Colon (tissue), 2 donors: ENCODE measurements around the gene SPPL2A.
"Not testable (repeated sequence)": the region's sequence is repeated elsewhere in the genome, so short reads cannot be mapped to it uniquely, and the experiment has no call there.

Experiments used
- FAIRE-seq: peaks from 2 replicates; lab custom pipeline; 2012; peaks lifted over from hg19 to GRCh38; lab: Jason Lieb, UNC
- donor health status: control.
- donor health status: control.

The SPPL2A gene

DNA sequence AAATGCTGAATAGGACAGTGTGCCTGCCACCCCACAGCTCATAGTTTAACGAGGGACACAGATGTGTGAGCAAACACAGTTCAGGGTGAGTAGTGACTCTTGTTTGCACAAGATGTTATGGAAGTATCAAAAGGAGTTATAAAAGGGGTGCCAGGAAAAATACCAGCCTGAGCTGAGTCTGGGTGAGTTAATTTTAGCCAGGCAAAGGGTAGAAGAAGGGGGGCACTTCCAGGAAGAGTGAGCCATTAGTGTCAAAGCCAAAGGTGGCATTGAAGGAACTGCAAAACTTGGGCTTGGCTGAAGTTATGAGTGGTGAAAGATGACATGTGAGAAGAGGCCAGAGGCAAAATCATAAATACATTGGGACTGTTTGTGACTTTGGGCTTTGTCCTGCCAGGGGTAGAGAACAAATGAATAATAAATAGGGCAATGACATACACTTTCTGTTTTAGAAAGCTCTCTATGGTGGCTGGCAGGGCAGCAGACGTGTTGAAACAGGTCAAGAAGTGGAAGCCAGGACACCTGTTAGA is 1.9 kb upstream of the SPPL2A start:
- FAIRE-seq = no peak

DNA sequence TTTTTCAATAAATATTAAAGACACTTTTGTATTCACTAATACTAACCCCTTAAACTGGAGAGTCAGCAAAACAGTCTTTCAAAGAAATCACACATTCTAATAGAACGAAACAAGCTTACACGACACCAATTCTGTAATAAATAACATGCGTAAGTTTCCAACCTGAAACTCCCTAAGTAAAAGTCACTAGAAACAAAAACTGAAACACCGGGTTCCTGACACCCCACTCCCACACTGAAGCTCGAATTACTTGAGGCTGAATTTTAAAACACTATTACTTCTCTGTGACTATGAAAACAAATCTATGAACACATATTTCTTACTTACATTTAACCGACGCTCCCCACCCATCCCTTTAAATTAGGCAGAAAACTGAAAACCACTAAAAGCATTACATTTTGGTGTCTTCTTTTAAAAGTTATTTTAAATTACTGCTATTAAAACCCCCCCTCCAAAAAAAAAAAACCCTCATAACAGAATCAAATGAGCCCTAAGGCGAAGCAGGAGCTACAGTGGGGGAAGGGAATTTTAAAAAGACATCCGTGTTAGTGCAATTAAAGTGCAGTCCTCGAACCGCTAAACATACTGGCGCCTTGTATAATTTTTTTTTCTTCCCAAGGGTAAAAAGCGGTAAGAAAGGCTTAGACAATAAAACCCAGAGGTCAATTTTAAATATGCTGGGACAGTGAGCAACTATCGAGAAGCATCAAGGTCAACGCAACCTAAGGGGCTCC is 878 bp downstream of the SPPL2A start:
- FAIRE-seq = no peak

DNA sequence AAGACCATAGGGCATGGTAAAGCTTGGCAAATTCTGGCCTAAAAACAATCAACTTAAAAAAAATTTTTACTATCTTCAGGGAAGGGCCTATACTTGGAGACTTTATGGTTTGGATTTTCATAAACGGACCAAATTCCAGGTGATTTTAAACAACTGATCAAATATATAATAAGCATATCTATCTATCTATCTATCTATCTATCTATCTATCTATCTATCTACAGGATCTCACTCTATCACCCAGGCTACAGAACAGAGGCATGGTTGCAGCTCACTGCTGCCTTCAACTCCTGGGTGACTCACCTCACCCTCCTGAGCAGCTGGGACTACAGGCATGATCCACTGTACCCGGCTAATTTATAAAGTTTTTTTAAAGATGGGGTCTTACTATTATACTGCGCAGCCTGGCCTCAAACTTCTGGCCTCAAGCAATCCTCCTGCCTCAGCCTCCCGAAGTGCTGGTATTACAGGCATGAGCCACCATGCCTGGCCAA is 6.7 kb downstream of the SPPL2A start:
- FAIRE-seq = no peak

DNA sequence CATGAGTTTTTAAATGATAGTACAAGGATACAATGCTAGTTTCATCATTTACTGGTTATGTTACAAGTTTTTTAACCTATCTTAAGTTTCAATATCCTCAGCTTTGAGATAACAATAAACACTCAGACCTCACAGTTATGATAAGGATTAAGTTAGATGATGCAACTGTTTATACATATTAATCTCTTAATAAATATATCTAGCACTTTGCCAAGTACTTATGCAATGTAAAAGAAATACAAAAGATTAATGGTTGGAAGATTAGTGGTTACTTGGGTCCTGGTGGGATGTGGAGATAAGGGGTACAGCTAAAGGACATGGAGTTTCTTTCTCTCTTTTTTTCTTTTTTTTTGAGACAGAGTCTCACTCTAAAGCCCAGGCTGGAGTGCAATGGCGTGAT is 12.0 kb downstream of the SPPL2A start:
- FAIRE-seq = no peak

DNA sequence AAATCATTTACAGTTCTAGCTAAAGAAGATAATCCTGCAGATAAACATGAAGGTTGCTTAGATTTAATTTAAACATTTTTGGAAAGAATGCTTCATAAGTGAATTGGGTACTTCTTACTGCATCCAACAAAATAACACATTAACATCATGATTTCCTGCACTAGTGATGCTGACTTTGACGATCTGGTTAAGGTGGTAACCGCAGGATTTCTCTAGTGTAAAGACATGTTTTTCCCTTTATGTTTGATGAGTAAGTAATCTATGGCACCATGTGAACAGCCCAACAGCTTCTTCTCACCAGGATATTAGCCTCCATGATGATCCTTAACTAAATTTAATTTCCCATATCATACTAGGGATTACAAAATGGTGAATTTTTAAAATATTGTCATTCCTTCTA is 14.1 kb downstream of the SPPL2A start:
- no peak for FAIRE-seq

DNA sequence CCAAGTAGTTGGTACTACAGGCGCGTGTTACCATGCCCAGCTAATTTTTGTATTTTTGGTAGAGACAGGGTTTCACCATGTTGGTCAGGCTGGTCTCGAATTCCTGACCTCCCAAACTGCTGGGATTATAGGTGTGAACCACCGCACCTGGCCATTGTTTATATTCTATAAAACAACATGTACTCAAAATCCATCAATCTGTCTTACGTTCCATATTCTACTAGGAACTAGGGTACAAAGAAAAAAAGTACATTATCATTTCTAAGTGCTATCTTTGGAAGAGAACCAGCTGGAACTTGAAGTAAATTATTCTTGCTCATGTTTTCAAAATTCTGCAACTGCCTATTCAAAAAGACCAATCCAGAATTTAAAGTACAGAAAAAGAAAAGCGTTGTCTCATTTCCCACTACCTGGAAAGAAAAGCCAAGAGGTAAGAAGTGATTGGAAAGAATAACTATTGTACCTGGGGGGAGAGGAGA is 15.2 kb downstream of the SPPL2A start:
- no peak for FAIRE-seq

DNA sequence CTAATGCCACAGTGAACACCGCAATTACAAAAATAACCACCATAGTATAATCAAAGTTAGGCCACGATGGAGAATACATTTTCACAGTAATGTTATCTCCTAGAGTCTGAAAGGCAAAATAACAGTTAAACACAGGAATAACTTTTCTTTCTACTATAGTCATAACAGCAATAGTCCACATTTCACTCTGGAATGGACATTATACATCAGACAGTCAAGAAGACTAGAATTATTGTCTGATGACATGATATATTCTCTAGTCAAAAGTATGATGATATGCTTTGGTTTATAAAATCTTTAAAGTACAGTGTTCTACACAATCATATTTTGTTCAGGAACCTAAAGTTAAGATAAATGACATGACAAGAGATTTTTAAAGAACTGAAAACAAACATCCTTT is 18.0 kb downstream of the SPPL2A start:
- no peak for FAIRE-seq

DNA sequence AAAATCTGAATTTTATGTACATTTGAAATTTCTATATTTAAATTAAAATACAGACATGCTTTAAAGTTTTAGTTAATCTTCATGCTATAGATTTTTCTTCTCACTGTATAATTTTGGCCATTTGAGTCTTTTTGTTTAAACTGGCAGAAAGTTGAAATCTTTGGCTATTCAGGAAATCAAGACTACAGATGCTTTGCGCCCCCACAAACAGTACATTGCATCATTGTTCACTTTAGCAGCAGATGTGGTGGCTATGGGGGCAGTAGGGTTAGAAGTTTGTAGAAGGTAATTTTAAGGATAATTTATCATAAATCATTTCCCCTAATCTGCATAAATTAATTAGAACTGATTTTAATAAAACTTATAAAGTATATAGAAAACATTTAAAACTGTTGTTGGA is 20.9 kb downstream of the SPPL2A start:
- FAIRE-seq = no peak

DNA sequence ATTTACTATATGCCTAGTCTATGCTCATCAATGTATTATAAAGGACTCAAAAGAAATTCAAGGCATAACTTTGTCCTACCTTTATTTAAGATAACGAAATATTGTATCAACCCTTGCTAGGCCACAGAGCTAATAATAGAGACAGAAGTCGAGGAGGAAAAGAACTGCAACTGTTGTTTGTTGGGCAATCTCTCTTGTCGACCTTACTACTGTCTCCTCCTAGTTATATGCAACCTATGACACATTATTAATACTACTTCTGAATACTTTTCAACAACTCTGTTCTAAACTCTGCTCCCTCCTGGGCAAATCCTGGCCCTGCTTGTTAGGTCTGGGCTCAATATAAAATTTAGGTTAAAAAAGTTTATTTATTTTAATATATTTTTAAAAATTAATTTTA is 24.6 kb downstream of the SPPL2A start:
- no peak for FAIRE-seq

DNA sequence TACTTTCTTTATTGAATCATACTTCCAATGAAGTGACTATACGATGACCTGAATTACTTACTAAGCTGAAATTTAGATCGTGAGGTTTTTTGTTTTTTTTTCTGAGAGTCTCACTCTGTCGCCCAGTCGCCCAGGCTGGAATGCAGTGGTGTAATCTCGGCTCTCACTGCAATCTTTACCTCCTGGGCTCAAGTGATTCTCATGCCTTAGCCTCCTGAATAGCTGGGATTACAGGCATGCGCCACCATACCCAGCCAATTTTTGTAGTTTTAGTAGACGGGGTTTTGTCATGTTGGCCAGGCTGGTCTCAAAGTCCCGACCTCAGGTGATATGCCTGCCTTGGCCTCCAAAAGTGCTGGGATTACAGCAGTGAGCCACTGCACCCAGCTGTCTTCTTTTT is 28.7 kb downstream of the SPPL2A start:
- no peak for FAIRE-seq

DNA sequence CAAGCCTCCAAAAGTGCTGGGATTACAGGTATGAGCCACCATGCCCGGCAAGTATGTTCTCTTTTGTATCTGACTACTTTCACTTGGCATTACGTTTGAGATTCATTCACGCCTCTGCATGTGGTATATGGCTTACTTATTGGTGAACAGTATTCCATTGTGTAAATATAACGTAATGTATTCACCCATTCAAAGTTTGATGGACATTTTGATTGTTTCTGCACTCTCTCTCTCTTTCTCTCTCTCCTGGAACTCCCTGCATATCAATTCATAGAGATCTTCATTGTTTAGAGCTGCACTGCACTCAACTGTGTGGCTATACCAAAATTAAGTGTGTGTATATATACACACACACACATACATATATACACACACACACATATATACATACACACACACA is 30.4 kb downstream of the SPPL2A start:
- no peak for FAIRE-seq

DNA sequence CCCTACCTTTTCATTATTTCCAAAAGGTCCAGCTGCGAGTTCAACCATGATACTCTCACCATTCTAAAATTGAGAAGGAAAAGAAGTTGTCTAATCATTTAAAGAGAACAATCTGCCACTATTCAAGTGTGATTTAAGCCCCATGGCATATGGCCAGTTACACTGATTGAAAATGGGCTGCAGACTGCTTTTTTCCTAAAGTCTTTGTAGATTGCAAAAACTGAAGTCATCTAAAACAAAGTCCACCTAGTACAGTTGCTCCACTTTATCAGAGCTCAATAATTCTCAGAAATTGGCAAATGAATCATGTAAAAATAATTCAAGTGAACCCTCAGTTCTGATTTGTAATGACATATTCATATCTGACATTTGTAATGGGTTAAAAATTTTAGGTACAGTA is 39.2 kb downstream of the SPPL2A start:
- no peak for FAIRE-seq

DNA sequence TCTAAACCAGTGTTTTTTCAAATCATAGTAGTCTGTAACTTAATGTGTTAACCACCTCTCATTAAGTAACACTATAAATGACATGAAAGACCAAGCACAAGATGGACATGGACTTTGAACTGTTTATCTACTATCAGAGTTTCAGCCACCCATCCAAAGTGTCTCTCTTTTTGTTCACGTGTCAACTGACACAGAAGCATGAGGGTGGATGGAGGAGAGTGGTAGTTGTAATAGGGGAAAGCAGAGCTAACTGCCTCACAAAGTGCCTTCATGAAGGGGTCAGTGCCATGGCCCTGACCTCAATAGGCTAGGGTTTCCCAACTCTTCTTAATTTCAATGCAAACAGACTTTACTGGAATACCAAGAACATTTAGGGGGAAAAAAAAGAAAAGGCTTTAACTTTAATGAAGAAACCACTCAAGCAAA is 46.8 kb downstream of the SPPL2A start:
- no peak for FAIRE-seq

DNA sequence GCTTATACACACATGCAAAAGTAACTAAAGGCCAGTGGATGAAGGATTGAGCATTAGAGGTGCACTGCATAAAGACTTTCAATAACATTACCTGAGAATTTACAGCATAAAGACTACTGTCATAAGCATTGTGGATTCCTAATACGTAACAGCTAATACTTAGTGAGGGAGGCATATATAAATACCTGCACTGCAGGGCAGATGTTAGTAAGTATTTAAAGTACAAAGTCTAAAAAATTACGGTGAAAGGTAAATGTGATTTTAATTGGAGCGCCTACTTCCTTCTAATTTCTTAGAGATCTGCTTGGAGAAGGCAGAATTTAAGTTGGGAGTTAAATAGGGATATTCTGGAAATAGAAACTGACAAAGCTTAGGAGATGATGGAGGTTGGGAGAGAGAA is 53.5 kb downstream of the SPPL2A start:
- FAIRE-seq = no peak

DNA sequence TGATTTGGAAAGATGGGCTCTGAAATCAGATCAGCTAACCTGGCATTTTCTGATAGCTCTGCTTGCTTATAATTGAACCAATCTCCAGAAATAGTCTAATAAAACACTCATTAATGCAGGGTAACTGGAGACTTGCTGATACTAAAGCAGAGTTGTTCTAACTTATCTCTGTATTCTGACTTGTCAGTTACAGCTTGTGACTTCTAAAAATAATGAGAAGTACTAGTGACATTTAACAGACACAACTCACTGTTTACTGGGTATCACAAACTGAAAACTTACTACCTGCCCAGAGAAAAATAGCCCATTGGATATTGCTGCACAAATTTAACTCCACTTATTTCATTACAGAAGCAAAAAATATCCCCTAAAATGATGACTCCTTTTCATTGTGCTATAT is 54.9 kb downstream of the SPPL2A start:
- no peak for FAIRE-seq

DNA sequence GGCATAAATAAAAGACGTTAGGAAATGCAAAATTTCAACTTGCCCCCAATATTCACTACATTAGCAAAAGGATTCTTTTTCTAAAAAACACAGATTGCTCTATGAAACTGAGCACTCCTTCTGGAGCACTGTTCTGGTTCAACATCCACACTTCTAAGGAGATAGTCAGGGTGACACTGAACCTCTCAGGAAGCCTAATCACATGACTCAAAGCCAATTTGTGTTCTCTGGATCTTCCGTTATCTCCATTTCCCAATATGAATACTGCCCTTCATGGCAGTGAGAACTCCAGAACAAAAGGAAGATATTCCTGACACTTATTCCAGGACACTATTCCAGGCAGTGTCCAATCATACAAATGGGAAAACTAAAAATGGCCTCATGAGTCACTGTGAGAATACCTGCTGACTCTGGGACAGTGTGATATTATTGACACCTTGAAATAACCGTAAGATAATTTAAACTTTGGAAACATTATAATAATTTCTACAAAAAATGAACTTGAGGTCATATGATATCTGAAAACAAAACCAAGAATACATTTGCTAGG is 57.6 kb downstream of the SPPL2A start:
- FAIRE-seq = no peak

DNA sequence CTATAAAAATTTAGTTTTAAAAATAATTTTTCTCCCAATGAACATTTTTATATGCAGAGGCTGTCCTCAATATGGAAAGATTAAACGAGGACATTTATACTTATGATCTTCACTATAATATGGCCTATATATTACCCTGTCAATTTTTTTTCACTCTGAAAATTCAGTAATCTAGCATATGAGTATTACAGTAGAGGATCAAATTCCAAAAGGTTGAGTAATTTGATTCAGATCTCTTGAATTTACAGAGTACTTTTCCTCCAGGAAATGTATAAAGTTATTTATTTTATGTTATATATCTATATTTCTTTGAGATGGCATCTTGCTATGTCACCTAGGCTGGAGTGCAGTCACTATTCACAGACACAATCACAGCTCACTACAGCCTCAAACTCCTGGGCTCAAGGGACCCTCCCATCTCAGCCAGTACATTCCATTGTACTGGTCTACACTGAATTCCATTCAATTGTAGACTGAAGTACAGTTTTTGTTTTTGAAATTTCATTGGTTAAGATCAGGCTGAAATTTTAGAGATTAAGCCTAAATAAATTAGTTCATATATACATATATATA is 62.7 kb downstream of the SPPL2A start:
- FAIRE-seq = no peak

DNA sequence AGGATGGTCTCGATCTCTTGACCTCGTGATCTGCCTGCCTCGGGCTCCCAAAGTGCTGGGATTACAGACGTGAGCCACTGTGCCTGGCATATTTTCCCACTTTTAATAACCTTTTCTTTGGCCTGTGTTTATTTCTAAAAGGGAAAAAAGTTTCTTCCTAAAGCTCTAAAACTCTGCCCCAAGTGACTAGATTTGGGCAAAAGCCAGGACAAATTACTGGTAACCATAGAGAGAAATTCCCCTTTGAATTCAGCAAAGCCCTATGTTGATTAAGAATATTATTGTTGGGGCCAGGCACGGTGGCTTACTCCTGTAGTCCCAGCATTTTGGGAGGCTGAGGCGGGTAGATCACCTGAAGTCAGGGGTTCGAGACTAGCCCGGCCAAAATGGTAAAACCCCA is 67.4 kb downstream of the SPPL2A start:
- no peak for FAIRE-seq

DNA sequence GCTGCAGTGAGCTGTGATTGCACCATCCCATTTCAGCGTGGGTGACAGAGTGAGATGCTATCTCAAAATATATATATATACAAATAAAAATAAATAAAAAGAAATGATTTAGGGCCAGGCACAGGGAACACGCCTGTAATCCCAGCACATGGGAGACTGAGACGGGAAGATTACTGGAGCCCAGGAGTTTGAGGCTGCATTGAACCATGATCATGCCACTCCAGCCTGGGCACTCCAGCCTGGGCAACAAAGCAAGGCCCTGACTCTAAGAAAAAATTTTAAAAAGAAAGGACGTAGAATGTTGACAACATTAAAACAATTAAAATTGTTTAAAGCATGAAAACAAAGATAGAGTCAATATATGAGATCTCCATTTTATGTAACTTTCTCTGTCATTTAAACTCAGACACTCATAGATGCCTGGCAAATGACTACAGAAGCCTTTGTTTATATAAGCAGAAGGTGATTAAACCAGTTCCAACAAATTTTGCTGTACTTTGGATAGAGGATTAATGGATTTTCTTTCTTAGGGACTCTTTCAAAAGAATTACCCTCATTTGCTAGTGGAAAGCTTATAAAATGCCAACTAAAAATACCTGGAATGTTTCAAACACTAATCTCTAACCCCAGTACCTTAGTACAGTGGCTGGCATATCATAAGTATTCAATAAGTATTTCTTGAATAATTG is 68.3 kb downstream of the SPPL2A start:
- no peak for FAIRE-seq

DNA sequence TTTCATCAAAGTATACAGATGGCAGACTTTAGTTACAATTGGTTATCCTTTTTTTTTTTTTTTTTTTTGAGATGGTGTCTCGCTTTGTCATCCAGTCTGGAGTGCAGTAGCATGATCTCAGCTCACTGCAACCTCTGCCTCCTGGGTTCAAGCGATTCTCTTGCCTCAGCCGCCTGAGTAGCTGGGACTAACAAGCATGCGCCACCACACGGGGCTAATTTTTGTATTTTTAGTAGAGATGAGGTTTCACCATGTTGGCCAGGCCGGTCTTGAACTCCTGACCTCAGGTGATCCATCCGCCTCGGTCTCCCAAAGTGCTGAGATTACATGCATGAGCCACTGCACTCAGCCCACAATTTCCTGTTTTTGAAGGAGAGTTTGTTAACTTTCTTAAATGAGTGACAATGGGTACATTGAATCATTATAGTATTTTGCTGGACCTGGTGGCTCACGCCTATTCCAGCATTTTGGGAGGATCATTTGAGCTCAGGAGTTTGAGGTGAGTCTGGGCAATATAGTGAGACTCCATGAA is 70.8 kb downstream of the SPPL2A start:
- FAIRE-seq = not testable (repeated sequence)

DNA sequence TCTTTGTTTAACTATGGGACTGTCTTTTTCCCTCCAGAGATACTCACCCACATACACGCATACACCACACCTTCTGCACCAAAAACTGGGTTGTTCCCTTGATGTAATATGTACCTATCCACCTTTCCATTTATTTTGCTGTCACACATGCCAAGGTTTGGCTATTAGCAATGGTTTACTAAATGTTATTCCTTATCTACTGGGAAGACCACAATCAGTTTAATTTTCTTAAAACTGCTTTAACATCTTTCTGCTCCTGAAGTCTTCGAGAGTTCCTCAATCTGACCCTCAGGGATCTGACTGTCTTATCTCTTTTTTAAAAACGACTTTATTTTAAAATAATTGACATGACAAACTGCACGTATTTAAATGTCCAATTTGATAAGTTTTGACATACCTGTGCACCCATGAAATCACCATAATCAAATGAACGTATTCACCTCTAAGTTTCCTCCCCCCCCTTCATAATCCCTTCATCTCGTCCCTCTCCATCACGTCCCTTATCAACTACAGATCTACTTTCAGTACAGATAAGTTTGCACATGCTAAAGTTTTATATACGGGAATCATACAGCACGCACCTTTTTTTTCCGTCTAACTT is 78.1 kb downstream of the SPPL2A start:
- no peak for FAIRE-seq
